GM12873 (cell line): ENCODE results near the gene BRAT1.

Source experiments
- TF ChIP-seq, protein P1 (sequence below): IDR thresholded peaks from 2 replicates; pipeline ENCODE4 v1.5.1; 2012; ENCODE audit warnings: low read depth, mild to moderate bottlenecking, moderate library complexity, low read length, control low read depth; ENCODE audit not compliant: insufficient read depth; ENCODE audit errors: missing control alignments

BRAT1 gene

DNA sequence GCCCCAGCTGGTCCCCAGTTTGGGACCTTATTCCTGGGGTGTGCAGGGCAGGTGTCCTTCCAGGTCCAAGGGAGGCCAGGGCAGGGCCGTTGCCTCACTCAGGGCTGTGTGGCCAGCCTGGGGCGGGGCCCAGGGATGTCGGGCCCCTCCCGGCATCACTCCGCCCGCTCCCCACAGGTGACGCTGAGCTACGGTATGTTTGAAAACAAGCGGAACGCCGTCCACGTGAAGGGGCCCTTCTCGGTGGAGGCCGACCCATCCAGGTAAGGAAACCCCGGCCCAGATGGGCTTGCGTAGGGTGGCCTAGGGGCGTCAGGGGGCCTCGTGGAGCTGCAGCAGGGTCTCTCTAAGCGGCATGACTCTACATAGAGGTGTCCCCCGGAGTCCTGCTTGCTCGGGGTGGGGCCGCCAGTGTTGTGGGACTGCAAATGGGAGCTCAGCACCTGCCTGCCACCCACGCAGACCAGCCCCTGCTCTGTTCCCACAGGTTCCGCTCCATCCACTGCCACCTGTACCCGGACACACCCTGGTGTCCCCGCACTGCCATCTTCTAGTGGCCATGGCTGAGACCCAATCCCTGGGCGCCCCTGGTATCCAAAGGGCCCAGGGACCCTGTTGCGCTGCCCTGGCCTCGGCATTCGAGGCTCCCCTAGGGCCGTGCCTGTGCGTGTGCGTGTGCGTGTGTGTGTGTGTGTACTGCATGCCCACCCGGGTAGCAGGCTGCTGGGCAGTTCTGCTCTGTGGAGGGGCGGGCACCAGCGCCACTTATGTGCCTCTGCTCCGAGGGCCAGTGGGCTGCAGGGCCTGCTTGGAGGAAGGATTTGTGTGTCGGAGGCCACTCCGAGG is 28.4 kb downstream of the BRAT1 start:
- TF ChIP-seq, protein P1, sequence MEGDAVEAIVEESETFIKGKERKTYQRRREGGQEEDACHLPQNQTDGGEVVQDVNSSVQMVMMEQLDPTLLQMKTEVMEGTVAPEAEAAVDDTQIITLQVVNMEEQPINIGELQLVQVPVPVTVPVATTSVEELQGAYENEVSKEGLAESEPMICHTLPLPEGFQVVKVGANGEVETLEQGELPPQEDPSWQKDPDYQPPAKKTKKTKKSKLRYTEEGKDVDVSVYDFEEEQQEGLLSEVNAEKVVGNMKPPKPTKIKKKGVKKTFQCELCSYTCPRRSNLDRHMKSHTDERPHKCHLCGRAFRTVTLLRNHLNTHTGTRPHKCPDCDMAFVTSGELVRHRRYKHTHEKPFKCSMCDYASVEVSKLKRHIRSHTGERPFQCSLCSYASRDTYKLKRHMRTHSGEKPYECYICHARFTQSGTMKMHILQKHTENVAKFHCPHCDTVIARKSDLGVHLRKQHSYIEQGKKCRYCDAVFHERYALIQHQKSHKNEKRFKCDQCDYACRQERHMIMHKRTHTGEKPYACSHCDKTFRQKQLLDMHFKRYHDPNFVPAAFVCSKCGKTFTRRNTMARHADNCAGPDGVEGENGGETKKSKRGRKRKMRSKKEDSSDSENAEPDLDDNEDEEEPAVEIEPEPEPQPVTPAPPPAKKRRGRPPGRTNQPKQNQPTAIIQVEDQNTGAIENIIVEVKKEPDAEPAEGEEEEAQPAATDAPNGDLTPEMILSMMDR, result no peak

DNA sequence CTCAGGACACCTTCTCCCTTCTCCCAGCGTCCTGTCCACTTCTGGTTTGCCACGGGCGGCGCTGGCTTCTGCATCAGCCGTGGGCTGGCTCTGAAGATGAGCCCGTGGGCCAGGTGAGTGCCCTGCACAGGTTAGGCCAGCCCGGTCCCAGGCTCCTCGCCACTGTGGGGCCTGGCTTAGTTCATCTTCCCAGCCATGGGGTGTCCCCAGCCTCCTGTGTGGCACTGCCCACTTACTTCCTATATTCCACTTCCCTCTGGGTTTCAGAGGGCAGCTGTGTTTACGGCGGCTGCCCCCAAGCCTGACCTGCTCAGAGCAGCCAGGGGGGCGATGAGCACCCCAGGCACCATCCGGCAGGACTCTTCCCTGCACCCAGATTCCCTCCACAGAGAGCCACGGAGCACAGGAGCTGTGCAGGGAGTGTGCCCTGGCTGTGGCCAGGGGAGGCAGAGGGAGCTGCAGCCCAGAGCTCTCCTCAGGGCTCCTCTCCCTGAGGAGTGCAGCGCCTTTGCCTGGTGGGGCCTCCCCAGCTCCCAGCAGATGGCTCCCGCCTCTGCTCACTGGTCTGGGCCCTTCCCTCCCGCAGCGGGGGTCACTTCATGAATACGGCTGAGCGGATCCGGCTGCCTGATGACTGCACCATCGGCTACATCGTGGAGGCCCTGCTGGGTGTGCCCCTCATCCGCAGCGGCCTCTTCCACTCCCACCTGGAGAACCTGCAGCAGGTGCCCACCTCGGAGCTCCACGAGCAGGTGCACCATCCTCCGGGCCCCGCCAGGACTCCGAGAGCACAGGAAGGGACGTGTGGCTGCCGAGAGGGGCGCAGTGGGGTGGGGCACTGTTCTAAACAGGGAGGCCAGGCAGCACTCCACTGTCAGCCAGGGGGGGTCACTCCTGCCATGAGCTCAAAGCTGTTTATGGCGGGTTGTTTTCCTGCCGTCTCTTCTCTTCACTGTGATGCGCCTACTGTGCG is 29.4 kb downstream of the BRAT1 start:
- TF ChIP-seq, protein P1, result no peak

- TF ChIP-seq, protein P1, result no peak
These were observed 30.3 kb downstream of the BRAT1 start for GRCh38 chr7:2524808-2525657.

DNA sequence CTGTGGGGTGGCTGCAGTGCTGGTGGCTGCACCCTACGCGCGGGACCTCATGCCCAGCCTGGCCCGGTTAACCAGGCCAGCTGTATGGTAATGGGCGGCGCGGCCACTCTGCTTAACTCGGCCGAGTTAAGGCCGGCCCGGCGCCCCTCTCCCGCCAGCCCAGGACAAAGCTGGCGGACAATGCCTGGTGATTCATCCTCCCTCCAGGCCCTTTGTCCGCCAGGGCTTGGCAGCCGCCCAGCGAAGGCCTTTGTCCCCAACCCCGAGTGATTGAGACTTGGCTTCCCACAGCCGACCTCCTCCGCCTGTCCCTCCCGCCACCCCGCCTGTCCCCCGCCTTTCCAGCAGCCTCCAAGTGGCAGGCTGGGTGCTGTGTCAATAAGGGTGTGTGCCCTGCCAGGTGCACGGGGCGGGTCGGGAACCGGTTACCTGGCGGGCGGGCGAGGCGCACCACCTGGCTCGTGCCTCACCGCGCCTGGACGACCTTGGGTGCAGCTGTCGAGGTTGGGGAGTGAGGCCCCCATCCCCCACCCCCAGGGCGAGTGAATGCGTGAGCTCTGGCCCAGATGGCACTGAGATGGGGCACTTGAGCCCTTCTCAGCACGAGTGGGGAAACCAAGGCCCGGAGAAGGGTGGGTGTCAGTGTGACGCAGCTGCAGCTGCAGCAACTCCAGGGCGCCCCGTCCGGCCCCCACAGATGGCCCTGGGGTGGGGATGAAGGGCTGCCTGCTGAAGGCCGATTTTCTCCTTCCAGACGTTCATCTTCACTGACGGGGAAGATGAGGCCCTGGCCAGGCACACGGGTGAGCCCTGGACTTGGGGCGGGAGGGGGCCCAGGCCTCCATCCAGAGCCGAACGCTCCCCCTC is 31.1 kb downstream of the BRAT1 start:
- TF ChIP-seq, protein P1, result no peak

- TF ChIP-seq, protein P1, result no peak
These were observed 31.8 kb downstream of the BRAT1 start for GRCh38 chr7:2523461-2523936.

DNA sequence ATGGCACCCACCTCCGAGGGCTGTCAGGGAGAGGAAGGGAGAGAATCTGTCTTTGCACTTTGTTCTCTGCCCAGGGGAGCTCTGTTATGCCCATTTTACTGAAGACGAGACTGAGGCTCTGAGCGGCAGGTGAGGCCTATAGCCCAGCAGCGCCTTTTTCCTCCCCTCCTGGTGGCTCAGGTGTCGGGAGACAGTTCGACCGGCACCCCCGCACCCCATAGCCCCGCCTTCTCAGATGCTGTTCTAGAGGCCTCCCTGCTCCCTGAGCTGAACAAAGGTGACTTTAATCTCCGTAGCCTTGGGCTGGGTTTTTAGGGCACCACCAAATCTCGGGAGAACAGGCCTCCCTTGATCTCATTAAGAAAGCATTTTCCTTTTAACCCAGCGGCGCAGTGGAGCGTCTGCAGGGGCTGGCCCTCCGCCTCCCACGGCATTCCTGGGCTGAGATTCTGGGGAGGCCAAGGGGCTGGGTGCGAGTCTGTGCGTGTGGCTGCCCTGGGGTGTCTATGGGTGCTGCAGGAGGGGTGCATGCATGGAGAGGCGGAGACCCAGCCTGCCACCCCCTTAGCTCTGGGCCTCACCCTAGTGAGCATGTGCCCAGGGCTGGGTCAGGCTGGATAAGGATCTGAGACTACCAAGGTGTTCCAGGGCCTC is 32.4 kb downstream of the BRAT1 start:
- TF ChIP-seq, protein P1, result no peak
